Globus pallidus (tissue), 1 donor: ENCODE data around the gene NUTF2.

ENCODE experiments used
- DNase-seq: peaks from one replicate; pipeline ENCODE4 v3.0.0-alpha.2; 2015; ENCODE audit warnings: low spot score

The NUTF2 gene

GRCh38 chr16:67837811-67838210, 8.9 kb upstream of the NUTF2 start:
- no peak for DNase-seq

- DNase-seq, result no peak
Measured at GRCh38 chr16:67841198-67841815, 5.4 kb upstream of the NUTF2 start.

GRCh38 chr16:67841816-67842508, 4.8 kb upstream of the NUTF2 start, which contains the start of gene THAP11:
Gene THAP11 (plus strand): TSS chr16:67842320. CDS start chr16:67842555, 235 bp downstream.
- peak; percentile 93 for DNase-seq

GRCh38 chr16:67842509-67843342, 4.0 kb upstream of the NUTF2 start:
- peak; percentile 51 for DNase-seq

- no peak for DNase-seq
Measured at GRCh38 chr16:67843343-67843765, 3.4 kb upstream of the NUTF2 start.

GRCh38 chr16:67844497-67844896, 2.2 kb upstream of the NUTF2 start:
- DNase-seq, result no peak

- DNase-seq, result no peak
Measured at GRCh38 chr16:67845291-67846062, 1.3 kb upstream of the NUTF2 start.

- no peak for DNase-seq
Measured at GRCh38 chr16:67846063-67846319, 742 bp upstream of the NUTF2 start.

GRCh38 chr16:67847064-67847861, 530 bp downstream of the NUTF2 start, which contains the start of gene CENPT:
Gene CENPT (minus strand): TSS chr16:67847693. CDS start chr16:67833859, 13,834 bp downstream.
- no peak for DNase-seq

GRCh38 chr16:67848118-67848517, 1.4 kb downstream of the NUTF2 start:
- DNase-seq, result no peak

GRCh38 chr16:67853670-67854069, 6.9 kb downstream of the NUTF2 start:
- DNase-seq, result no peak

GRCh38 chr16:67855789-67856188, 9.1 kb downstream of the NUTF2 start:
- no peak for DNase-seq

GRCh38 chr16:67856927-67857546, 10.3 kb downstream of the NUTF2 start:
- no peak for DNase-seq

- no peak for DNase-seq
Measured at GRCh38 chr16:67857547-67858233, 11.0 kb downstream of the NUTF2 start.

- no peak for DNase-seq
Measured at GRCh38 chr16:67858500-67858899, 11.8 kb downstream of the NUTF2 start.

- DNase-seq, result no peak
Measured at GRCh38 chr16:67860589-67861398, 14.1 kb downstream of the NUTF2 start.

- no peak for DNase-seq
Measured at GRCh38 chr16:67861877-67862276, 15.1 kb downstream of the NUTF2 start.

- DNase-seq, result no peak
Measured at GRCh38 chr16:67862623-67863583, 16.2 kb downstream of the NUTF2 start.
